ENCODE measurements around the gene PPIL4.

- TF ChIP-seq, protein P1, sequence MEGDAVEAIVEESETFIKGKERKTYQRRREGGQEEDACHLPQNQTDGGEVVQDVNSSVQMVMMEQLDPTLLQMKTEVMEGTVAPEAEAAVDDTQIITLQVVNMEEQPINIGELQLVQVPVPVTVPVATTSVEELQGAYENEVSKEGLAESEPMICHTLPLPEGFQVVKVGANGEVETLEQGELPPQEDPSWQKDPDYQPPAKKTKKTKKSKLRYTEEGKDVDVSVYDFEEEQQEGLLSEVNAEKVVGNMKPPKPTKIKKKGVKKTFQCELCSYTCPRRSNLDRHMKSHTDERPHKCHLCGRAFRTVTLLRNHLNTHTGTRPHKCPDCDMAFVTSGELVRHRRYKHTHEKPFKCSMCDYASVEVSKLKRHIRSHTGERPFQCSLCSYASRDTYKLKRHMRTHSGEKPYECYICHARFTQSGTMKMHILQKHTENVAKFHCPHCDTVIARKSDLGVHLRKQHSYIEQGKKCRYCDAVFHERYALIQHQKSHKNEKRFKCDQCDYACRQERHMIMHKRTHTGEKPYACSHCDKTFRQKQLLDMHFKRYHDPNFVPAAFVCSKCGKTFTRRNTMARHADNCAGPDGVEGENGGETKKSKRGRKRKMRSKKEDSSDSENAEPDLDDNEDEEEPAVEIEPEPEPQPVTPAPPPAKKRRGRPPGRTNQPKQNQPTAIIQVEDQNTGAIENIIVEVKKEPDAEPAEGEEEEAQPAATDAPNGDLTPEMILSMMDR (IDR thresholded peaks at IDR 0.05): no peak
- TF ChIP-seq POLR2A (IDR thresholded peaks at IDR 0.05): no peak
Measured at GRCh38 chr6:149593408-149593807, 47.6 kb upstream of the PPIL4 start.

Measured in uterus (tissue), 2 donors.